Loucy (cell line): Measurements from ENCODE around the gene CYSTM1.

Experiments
- CTCF ChIP-seq: fragments of 200-600 bp; sonication (generic); conservative IDR thresholded peaks from 2 replicates; pipeline ENCODE4 v1.5.1; 2014; ENCODE audit warnings: mild to moderate bottlenecking, antibody characterized with exemption, low read length
- EZH2phosphoT487 ChIP-seq: fragments of 200-600 bp; IDR thresholded peaks from 2 replicates; pipeline ENCODE4 v1.6.1; 2018; ENCODE audit warnings: antibody characterized with exemption, mild to moderate bottlenecking, moderate library complexity, borderline replicate concordance

DNA sequence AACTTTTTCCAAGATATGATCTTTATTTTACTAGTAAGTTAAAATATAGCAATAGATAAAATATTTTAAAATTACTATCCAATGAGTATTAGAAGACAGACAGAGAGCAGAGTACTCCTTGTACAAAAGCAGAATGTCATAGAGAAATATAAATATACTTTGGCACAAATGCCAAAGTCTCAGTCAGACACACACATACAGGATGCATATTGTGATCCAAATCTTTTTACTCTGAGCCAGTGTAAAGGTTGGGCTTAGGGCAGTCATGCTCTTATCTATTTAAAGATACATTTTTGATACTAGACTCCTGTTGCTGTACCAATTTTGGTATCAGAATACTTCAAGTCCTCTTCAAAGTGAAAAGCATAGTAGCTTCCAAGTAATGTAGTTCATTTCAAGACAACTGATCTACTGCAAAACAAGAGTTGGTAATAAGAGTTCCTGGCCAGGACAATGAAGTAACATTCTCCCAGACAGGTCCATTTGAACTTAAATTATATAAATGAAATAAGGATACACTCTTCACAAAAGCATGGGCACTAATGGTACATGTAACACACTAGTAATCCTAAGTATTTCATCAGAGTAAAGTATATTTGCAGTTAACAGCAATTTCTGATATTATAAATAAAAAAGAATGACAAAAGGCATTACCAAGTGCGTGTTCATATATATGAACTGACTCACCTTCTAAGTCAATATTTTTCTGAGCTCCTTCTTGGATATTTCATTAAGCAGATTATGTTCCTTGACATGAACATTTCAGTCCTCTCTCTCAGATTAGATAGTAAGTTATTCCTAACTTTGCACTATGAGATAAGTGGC lies 117.4 kb downstream of the CYSTM1 start:
- no peak for TF ChIP-seq CTCF
- TF ChIP-seq EZH2phosphoT487: no peak
